ENCODE results near the gene KCTD10. TPM values are rescaled to one million over a fixed set of nuclear protein-coding genes. Genes with fewer than 3 reads are reported as not detected.

KCTD10 gene
- total and polyA plus RNA-seq, 7 donors = 53.5 to 123 (median 82.8) TPM

GRCh38 chr12:109493090-109493489 is 16.0 kb upstream of the KCTD10 start:
- Histone ChIP-seq H3K27me3 (no peaks in the 10 kb centered on the region), H3K36me3 (peaks cover 26 to 100% (median 61%) of the 10 kb centered on the region in 4 donors), H3K27ac (no peak overlapping the region), H3K4me3 (no peak overlapping the region), H3K9me3 (no peaks in the 10 kb centered on the region), H3K4me1 (no peaks in the 10 kb centered on the region)
- TF ChIP-seq EP300 (IDR thresholded peaks at IDR 0.05) (no peak), CTCF (IDR thresholded peaks at IDR 0.05) (no peak)
- no peak for DNase-seq
- intact Hi-C loops (cut with DNase I) = no loop called here

- Histone ChIP-seq H3K36me3 (peaks cover 29 to 100% (median 61%) of the 10 kb centered on the region in 4 donors), H3K27ac (no peak overlapping the region), H3K9me3 (no peaks in the 10 kb centered on the region), H3K4me1 (no peaks in the 10 kb centered on the region), H3K27me3 (no peaks in the 10 kb centered on the region), H3K4me3 (no peak overlapping the region)
- no peak for TF ChIP-seq POLR2AphosphoS5 (IDR thresholded peaks at IDR 0.05)
- no peak for DNase-seq
- WGBS, 2 donors = 86 to 95% methylated on average over 5 of the region's 5 CpGs
- intact Hi-C loops (cut with DNase I) = no loop called here
These were observed 15.3 kb upstream of the KCTD10 start for GRCh38 chr12:109492371-109492770.

- WGBS, 2 donors = 94 to 96% methylated on average over 4 of the region's 4 CpGs
- TF ChIP-seq EP300 (IDR thresholded peaks at IDR 0.05) (no peak), POLR2AphosphoS5 (IDR thresholded peaks at IDR 0.05) (no peak), CTCF (IDR thresholded peaks at IDR 0.05) (no peak)
- Histone ChIP-seq H3K4me3 (no peak overlapping the region), H3K9me3 (no peaks in the 10 kb centered on the region), H3K36me3 (peaks cover 36 to 100% (median 68%) of the 10 kb centered on the region in 4 donors), H3K27me3 (no peaks in the 10 kb centered on the region), H3K27ac (no peak overlapping the region), H3K4me1 (no peaks in the 10 kb centered on the region)
- DNase-seq = no peak
- intact Hi-C loops (cut with DNase I) = no loop called here
These were observed 14.6 kb upstream of the KCTD10 start for GRCh38 chr12:109491671-109492070.

GRCh38 chr12:109489955-109490565 is 13.0 kb upstream of the KCTD10 start:
- H3K27me3 ChIP-seq = no peaks in the 10 kb centered on the region
- no peak overlapping the region for H3K4me3 ChIP-seq
- H3K9me3 ChIP-seq = no peaks in the 10 kb centered on the region
- no peaks in the 10 kb centered on the region for H3K4me1 ChIP-seq
- intact Hi-C loops (cut with DNase I) = no loop called here
- H3K36me3 ChIP-seq = peaks cover 51 to 100% (median 77%) of the 10 kb centered on the region in 4 donors
- 80 to 91% methylated on average over 1 of the region's 1 CpG for WGBS, 2 donors
- no peak overlapping the region for H3K27ac ChIP-seq
- no peak for TF ChIP-seq POLR2AphosphoS5 (IDR thresholded peaks at IDR 0.05)
- no peak for DNase-seq

GRCh38 chr12:109489016-109489954 is 12.2 kb upstream of the KCTD10 start:
- intact Hi-C loops (cut with DNase I) = no loop called here

More at GRCh38 chr12:109489016-109489954, 12.2 kb upstream of the KCTD10 start:
- no peak overlapping the region for H3K4me3 ChIP-seq
- H3K9me3 ChIP-seq = no peaks in the 10 kb centered on the region
- TF ChIP-seq CTCF (IDR thresholded peaks at IDR 0.05) (no peak), POLR2AphosphoS5 (IDR thresholded peaks at IDR 0.05) (no peak), EP300 (IDR thresholded peaks at IDR 0.05) (no peak), POLR2A (IDR thresholded peaks at IDR 0.05) (no peak)
- H3K27ac ChIP-seq = no peak overlapping the region
- WGBS, 2 donors = 96% methylated on average over 14 of the region's 14 CpGs
- no peaks in the 10 kb centered on the region for H3K4me1 ChIP-seq
- H3K27me3 ChIP-seq = no peaks in the 10 kb centered on the region
- H3K36me3 ChIP-seq = peaks cover 59 to 100% (median 80%) of the 10 kb centered on the region in 4 donors
- no peak for DNase-seq
